ENCODE results near the gene GAB1.

GAB1 gene

GRCh38 chr4:143372093-143372915 is 35.6 kb downstream of the GAB1 start:
- no peaks in the 10 kb centered on the region for H3K27me3 Mint-ChIP-seq (ENCODE audit: low read depth, poor library complexity)
- no peak overlapping the region for H3K27ac Mint-ChIP-seq
- no peak for DNase-seq
- H3K9me3 Mint-ChIP-seq, result peaks cover 14% of the 10 kb centered on the region
- H3K4me3 Mint-ChIP-seq, result no peak overlapping the region
- peaks cover 27% of the 10 kb centered on the region for H3K4me1 Mint-ChIP-seq
- H3K36me3 Mint-ChIP-seq (ENCODE audit: low read depth), result peaks cover 14% of the 10 kb centered on the region
- TF ChIP-seq CTCF (IDR thresholded peaks at IDR 0.05), result no peak

- no peak overlapping the region for H3K4me3 Mint-ChIP-seq
- no peak overlapping the region for H3K27ac Mint-ChIP-seq
- DNase-seq, result no peak
- no peak for TF ChIP-seq CTCF (IDR thresholded peaks at IDR 0.05)
- H3K27me3 Mint-ChIP-seq (ENCODE audit: low read depth, poor library complexity), result no peaks in the 10 kb centered on the region
- peaks cover 14% of the 10 kb centered on the region for H3K36me3 Mint-ChIP-seq (ENCODE audit: low read depth)
- H3K9me3 Mint-ChIP-seq, result peaks cover 14% of the 10 kb centered on the region
- peaks cover 47% of the 10 kb centered on the region for H3K4me1 Mint-ChIP-seq
Measured at GRCh38 chr4:143374255-143374654, 37.6 kb downstream of the GAB1 start.

GRCh38 chr4:143374771-143375170 is 38.1 kb downstream of the GAB1 start:
- H3K9me3 Mint-ChIP-seq, result peaks cover 14% of the 10 kb centered on the region
- no peak for TF ChIP-seq CTCF (IDR thresholded peaks at IDR 0.05)
- DNase-seq, result no peak
- no peaks in the 10 kb centered on the region for H3K27me3 Mint-ChIP-seq (ENCODE audit: low read depth, poor library complexity)
- H3K27ac Mint-ChIP-seq, result no peak overlapping the region
- H3K4me3 Mint-ChIP-seq, result no peak overlapping the region
- H3K4me1 Mint-ChIP-seq, result peaks cover 52% of the 10 kb centered on the region
- H3K36me3 Mint-ChIP-seq (ENCODE audit: low read depth), result peaks cover 13% of the 10 kb centered on the region

- no peaks in the 10 kb centered on the region for H3K27me3 Mint-ChIP-seq (ENCODE audit: low read depth, poor library complexity)
- peak; percentile 33 for TF ChIP-seq CTCF (IDR thresholded peaks at IDR 0.05)
- H3K36me3 Mint-ChIP-seq (ENCODE audit: low read depth), result peaks cover 8% of the 10 kb centered on the region
- no peak overlapping the region for H3K4me3 Mint-ChIP-seq
- H3K4me1 Mint-ChIP-seq, result peaks cover 56% of the 10 kb centered on the region
- peak; percentile 16 for DNase-seq
- peaks cover 10% of the 10 kb centered on the region for H3K9me3 Mint-ChIP-seq
- H3K27ac Mint-ChIP-seq, result peak overlapping the region; percentile 43
Measured at GRCh38 chr4:143375326-143376073, 38.8 kb downstream of the GAB1 start.

GRCh38 chr4:143377611-143378099 is 41.0 kb downstream of the GAB1 start:
- H3K27me3 Mint-ChIP-seq (ENCODE audit: low read depth, poor library complexity), result no peaks in the 10 kb centered on the region
- H3K4me3 Mint-ChIP-seq, result peak overlapping the region; percentile 24
- H3K27ac Mint-ChIP-seq, result peak overlapping the region; percentile 79
- DNase-seq, result no peak
- TF ChIP-seq CTCF (IDR thresholded peaks at IDR 0.05), result no peak
- H3K4me1 Mint-ChIP-seq, result peaks cover 78% of the 10 kb centered on the region
- H3K9me3 Mint-ChIP-seq, result no peaks in the 10 kb centered on the region
- H3K36me3 Mint-ChIP-seq (ENCODE audit: low read depth), result no peaks in the 10 kb centered on the region

Measured in nephron progenitor cell (in vitro differentiated cells).